HL-60/S4 treated with phorbol 12-myristate 13-acetate at 8.2 ng/mL for 4 days and 3 days (cell line): ENCODE data around the gene GDF7.

Source experiments
- in situ Hi-C: fragments of 300-500 bp; cut with MboI; formaldehyde crosslinking; loops from 2 replicates; pipeline ENCODE4 v1.15.0; 2022; ENCODE audit warnings: low sequenced_read_pairs

Gene GDF7

DNA sequence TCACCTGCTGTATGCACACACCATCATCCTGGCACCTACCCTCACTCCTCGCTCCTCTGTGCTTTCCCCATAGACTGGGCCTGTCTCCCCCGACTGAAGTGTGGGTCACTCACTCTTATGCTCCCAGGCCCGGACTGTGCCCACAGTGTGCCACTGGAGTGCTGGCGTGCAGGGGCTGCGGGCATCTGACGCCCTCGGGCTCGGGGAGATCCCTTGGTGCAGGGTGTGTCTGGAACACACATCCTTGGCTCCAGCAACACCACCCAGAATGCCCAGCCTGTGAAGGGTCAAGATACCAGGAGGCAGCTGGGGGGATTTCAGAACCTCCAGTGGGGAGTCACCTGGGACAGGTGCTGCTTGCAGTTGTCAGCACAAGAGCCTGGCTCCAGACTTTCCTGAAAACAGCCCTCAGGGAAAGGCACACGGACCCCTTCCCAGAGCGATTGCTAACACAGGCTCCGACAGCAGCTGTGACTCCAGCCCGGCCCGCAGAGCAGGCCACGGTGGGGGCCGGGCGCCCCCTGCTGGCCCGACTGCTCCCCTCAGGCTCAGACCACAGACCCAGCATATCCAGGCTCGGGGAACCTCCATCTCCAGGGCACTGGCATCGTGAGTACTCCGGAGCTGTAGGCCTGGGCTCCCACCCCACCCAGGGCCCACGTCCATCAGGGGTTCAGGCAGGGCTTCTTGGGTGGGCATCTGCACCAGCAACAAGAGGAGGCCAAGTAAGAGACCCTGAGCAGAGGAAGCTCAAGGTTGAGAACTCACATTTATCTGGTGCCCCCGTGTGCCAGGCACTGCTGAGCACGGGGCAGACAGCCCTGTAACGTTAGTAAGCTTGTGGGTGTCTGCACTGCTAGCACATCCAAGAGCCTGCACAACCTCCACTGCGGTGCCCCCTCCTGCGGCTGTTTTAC, 24.6 kb upstream of the GDF7 start:
- in situ Hi-C loops = loop anchor here (5.0 kb wide), 1 partner anchor 235 kb away; no protein-coding TSS in a partner anchor

DNA sequence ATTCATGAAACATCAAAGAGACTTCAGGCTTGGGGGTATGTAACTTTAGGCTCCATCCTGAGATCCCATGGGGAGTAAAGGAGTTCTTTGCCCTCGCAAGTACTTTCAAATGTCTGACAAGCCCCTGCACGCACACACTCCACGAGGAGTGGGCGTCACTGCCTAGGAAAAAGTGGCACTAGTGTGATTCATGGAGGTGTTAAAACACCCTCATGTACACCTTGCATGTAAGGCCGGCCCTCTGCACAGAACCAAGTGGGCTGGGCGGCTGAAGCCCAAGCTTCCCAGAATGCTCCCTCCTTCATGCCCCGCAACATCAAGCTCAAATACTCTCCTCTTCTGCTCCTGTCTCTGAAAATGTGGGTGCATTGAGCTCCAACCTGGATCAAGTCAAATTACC, 23.9 kb upstream of the GDF7 start:
- in situ Hi-C loops = loop anchor here (5.0 kb wide), 1 partner anchor 236 kb away; no protein-coding TSS in a partner anchor

DNA sequence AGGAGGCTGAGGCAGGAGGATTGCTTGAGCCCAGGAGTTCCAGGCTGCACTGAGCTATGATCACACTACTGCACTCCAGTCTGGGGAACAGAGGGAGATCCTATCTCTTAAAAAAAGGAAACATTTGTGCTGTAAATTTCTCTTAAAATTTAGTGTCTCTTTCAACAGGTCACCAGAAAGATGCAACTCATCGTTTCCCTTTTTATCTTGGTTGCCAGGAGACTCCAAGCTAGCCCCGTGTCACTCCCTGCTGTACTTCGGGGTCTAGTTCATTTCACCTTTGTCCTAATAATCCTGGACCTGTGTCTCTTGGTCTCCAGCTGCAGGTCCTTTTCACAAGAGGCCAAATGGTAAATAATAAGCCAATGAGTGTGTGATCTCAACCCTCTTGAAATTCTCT, 23.1 kb upstream of the GDF7 start:
- in situ Hi-C loops = loop anchor here (5.0 kb wide), 1 partner anchor 237 kb away; no protein-coding TSS in a partner anchor

DNA sequence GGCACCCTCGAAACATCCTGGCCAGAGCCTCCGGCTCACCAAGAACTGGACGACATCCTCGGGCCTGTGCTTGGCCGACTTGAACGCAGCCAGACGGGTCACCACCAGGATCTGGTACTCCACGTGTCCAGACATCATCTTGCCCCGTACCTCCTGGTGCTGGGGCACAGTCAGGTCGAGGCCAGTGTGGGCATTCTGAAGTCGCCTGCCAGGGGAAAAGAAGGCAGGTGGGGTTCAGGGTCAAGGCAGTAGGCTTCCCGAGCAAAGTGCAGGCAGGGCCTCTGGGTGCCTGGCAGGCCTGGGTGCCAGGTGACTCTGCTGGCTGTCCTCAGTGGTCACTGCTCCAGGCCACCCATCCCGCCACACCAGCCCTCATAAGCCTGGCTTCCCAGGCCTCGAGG, 21.6 kb upstream of the GDF7 start:
- in situ Hi-C loops = no loop called here

DNA sequence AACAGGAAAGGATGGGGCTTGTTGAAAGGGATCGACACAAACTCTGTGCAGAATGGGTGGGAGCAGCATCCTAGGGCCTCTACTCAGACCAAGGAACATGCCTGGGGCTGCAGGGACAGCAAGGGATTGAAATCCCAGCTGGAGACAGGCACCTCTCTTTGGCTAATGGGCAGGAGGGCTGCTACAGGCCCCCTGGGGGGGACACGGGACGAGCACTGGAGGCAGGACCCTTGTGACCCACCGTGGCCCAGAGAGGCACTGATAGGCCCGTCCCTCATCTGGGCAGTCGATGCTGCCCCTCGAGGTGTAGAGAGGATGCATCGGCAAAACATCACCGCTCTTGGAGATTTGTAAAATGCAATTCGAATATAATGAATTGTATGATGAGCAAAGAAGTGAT, 21.2 kb upstream of the GDF7 start:
- in situ Hi-C loops = no loop called here

DNA sequence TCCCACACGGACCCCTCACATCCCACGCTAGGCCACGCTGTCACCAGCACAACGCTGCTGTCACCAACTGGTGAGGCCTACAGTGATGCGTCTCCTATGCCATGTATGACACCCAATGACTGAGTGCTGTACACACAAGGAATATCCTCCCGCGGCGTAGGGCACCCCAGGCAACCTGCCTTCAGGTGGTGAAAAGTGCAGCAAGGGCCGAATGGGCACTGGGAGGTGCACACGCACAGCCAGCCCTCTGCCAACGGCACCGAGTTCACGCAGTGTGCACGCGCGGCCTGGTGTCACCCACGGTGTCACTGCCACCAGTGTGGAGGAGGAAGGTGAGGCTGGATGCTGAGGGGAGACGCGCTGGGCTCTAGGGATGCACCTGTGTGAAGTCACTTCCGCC, 20.5 kb upstream of the GDF7 start:
- in situ Hi-C loops = no loop called here

DNA sequence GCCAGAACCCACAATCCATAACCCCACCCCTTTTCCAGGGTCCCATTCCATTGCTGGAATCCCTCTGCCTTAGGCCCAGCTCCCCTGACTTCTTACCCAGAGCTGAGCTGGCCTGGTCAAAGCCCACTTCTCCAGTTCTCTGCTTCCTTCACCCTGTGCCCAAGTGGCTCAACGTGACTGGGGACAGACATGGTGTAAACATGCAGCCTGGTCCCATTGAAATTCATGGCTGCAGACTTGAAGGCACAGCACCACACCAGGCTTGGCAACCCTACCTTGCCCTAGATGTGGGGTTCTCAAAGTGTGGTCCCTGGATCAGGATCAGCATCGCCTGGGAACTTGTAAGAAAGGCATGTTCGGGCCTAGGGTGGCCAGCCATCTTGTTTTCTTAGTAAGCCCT, 19.7 kb upstream of the GDF7 start:
- in situ Hi-C loops = no loop called here

DNA sequence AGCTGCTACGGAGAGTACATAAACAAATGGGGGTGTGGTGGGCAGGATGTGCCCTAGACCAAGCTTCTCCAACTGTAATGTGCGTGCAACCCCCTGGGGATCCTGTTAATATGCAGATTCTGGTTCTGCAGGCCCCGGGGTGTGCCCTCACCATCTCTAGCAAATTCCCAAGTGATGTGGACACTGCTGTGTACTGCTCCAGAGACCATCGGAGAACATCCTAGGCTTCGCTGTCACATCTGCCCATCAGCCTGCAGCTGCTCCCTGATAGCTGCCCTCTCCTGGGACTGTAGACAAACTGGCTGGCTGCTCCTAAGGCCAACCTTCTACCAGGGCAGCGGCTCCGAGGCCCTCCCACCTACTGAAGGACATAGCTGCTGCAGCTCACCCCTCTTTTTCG, 19.2 kb upstream of the GDF7 start:
- in situ Hi-C loops = no loop called here

DNA sequence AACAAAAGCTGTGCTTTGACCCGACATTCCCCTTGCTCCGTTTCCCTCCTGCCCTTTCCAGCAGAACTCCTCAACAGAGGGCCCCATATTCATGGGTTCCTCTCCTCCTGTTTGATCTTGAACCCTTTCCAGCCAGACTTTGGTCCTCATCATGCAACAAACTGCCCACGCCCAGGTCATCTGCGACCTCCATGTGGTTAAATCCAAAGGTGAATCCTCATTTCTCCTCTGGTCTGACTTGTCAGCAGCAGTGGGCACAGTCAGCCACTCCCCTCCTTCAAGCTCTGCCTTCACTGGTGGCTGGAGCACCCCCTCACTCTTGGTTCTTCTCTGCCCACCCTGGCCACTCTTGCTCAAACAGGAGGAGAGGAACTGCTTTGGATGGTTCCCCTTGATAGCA, 18.7 kb upstream of the GDF7 start:
- in situ Hi-C loops = no loop called here

DNA sequence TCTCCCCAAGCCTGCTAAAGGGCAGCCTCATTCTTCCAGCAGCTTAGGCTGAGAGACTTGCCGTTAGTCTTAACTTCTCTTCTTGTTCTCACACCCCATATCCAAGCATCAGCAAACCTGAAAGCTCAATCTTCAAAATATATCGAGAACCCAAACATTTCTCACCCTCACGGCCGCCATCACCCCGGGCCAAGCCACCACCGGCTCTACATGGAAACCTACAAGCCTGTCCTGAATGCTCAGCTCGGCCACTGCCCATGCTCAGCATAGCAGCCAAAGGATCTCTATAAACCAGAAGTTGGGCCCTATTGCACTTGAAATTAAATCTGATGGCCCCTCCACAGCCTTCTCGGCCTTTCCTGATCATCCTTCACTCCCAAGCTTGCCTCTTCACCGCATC, 18.1 kb upstream of the GDF7 start:
- in situ Hi-C loops = no loop called here

DNA sequence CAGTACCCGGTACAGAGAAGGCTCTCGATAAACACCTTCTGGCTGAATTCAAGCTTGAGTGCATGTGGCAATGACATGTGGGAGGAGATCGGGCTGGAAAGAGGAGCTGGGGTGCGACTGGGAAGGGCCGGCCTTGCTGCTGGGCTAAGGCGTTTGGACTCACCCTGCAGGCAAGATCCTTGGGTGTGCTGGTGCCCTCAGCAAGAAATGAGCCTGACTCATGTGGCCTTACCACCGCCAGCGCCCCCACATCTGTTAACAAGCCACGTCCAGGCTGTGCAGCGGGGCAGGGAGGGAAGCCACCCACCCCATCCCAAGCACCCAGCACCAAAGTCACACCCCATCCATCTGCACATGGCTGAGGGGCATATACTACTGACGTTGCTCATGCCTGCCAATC, 17.4 kb upstream of the GDF7 start:
- in situ Hi-C loops = no loop called here

DNA sequence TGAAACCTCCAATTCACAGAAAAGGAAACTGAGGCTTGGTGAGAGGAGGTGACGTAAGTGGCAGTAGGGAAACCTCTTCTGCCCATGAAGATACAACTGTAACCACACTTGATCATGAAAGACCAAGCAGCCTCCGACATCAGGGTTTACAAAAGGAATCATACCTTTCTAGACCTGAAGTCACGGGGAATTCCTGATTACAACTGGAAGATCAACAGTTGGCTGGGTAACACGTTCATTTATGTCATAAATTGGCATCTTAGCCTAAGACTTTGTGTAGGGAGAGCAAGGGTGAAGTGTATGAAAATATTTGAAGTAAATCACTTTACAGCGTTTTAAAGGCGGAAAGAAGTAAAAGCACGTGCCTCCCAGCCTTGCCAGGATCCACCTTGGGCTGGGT, 17.0 kb upstream of the GDF7 start:
- in situ Hi-C loops = no loop called here

DNA sequence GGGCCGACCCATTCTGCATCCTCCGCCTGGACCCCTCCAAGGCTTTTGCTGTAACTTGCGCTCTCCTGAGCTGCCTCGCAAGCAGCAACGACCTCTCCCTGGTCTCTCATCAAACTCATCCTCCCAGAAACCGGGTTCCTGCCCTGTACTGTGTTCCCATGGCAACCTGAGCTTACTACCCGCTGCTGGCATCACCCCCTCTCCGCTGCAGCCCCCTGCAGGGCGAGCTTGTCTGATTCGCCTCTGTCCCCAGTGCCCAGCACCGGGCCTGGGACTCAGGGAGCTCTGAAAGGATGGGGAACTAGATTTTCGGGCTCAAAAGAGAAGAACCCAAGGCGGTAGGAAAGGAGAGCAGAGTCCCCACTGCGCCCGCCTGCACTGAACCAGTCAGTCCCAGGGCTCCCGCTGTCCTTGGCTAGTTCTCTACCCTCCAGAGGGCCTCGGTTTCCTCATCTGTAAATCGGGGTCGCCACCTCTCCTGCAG, 16.5 kb upstream of the GDF7 start:
- in situ Hi-C loops = no loop called here

DNA sequence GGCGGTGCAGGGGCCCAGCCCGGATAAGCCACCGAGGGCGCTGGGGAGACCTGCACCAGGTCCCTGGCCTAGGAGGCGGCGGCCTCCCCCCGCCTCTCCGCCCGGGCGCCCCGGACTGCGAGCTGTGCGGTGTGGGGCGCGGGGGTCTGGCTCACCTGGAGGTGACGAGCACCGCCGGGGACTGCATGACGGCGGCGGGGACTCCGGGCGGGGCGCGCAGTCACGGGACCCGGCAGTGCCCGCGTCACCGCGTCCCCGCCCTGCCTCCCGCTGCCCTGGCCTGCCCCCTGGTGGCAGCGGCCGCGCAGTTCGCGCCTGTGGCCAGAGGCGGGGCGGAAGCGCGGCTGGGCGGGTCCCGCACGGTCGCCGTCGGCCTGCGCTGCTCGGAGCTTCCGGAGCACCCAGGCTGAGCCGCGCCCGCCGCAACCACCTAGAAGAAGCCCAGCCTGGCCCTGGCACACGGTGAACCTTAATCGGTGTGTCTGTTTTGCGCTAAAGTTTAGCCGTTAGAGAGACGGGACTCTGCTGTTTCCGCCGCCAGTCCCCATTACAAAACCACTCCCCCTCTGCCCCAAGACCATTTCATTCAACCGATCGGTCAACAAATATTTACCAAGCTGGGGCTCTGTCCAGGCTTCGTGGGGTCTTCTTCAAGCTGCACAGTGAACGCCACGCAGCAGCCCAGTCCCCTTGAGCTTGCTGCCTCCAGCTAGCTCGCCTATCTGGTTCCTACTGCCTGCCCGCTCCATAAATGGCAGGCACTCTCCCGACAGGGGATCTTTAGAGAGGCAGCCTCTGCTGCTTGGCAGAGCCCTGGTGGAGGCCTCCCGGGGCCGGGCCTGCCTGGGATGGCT, 15.8 kb upstream of the GDF7 start, which contains the start of gene HS1BP3:
HS1BP3 (minus strand) TSS at position 222 of the 854 bp plus-strand sequence; CDS start at position 187, 35 bp downstream.
- in situ Hi-C loops = no loop called here

DNA sequence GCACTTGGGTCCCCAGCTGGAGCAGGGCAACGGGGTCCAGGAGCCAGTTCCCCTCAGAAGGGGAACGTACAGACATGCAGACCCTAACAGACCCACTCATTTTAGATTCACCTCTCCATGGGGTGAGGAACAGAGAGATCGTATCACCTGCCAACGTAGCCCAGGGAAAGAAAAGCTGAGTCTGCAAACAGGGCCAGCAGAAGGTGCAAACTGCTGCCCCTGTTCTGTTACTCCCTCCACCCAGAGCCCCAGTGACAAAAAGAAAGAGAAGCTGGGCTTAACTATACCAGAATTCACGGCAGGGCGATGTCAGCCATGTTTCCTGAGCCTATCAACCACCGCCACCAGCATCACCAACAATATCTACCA, 15.2 kb upstream of the GDF7 start:
- in situ Hi-C loops = no loop called here

DNA sequence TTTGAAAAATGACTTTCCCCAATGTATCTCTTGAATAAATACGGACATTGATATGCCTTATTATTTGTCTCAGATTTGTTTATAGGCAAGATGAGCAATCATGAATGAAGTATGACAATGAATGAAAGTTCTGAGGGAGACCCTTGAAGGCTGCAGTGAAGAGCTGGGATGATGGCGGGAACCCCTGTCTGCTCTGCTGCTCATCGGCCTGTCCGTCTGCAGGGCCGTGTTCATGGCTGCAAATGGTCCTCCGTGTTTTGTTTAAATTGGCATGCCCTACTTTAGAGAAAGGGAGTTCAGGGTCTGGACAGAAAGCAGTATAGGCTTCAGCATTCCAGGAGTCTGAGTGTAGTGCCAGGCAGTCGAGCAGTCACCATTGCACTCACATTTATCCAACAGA, 14.8 kb upstream of the GDF7 start:
- in situ Hi-C loops = no loop called here

DNA sequence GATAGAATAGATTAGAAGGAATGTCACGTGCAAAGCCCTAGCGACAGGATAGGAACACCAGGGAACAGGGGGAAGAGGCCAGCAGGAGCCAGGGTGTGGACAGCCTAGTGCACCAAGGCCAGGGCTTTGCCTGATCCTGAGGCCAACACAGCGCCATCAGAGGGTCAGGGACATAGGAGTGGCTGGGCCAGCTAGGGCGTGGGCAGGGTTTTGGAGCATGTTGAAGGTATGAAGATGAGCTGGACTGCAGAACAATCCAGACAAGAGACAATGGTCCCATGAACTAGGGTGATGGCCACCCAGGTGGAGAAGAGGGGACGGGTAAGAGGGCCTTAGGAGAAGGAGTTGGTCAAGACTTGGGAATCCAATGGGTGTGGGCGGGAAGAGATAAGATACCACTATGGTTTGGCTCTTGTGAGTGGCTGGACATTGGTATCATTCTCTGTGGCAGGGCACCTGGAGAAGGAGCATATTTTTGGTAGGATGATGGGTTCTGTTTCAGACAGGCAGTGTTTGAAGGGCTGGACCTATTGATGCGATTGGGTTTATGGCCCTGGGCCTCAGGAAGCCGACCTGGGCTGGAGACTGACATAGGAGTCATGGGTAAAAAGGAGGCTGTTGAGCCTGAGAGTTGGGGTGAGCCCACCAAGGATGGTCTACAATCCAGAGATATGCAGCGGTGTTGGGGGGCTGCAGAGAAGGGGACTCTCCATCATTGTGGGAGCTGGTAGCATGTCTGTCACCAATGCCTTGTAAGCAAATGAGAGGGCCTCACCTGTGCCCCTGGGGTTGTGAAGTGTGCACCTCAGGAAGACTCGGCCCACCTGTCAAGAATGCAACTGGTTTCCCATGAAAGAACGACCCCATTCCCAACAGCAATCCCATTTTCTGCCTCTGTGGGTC, 14.0 kb upstream of the GDF7 start:
- in situ Hi-C loops = no loop called here

DNA sequence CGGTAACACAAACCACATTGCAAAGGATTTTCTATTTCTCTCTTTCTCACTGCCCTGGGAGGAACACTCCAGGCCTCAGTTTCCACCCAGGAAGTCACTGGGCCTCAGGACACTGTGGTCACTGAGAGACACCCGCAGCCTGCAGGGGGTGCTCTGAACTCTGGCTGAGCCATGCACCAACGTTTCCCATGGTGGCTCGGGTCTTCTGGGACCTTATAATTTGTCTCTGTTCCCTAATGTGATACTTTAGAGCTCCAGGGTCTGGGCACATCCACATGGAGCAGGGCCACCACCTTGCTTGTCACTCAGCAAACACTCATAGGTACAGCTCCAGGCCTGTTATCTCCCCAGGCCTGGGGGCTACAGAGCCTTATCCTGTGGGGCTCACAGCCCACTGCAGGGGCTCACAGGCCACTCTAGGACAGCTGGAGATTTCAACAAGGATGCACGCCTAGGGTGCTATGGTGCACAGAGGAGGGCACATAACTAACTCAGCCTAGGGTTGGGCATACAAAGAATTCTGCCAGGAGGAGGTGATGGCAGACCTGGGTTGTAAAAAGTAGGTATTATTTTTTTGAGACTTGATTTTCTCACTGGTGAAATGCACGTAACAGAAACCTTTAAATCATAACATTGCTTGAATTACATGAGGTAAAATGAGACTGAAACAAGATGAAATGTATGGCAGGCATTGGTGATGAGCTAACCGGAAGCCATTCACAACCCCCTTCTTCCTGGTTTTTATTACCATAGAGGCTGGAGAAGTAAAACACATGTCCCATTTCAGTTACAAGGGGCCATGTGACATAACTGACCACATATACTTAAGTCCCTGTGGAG, 13.0 kb upstream of the GDF7 start:
- in situ Hi-C loops = no loop called here

DNA sequence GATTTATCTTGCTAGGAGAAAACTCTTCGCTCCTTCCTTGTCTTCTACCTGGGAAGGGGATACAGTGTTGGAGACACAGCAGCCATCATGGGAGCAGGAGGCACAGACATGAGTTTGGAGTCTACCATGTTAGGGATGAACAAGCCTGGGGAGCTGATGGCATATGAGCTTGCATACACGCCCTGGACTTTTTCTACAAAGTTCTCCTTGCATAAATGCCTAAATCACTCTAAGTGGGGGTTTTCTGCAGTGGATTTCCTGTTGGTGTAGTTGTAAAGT, 12.5 kb upstream of the GDF7 start:
- in situ Hi-C loops = no loop called here

DNA sequence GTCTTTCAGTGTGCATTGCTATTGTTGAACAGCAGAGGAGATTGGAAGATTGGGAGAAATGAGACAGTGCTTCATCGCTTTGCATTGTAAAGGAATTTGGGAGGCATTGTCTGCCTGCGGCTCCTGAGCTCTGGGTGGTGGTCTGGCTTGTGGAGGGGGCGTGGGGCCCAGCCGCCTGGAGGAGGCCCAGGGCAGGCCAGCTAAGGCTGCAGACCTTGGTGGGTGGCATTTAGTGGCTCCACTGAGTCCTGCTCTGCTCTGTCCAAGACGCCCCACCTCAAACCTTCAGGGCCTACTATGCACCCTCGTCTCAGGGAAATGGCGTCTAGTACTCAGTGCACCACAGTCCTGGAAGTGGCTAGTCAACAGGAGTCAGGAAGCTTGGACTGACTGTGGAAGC, 10.4 kb upstream of the GDF7 start:
- in situ Hi-C loops = no loop called here
